GM23248 (cell line): ENCODE data around the gene ALAS2.

Experiments
- EZH2 ChIP-seq: fragments of 200-600 bp; sonication (generic); IDR thresholded peaks from 2 replicates; pipeline ENCODE4 v1.6.1; 2018; ENCODE audit warnings: antibody characterized with exemption, mild to moderate bottlenecking; ENCODE audit not compliant: insufficient read depth, poor library complexity, severe bottlenecking
- EZH2phosphoT487 ChIP-seq: fragments of 200-600 bp; sonication (generic); IDR thresholded peaks from 2 replicates; pipeline ENCODE4 v1.6.1; 2018; ENCODE audit warnings: antibody characterized with exemption, moderate library complexity, mild to moderate bottlenecking, low read depth; ENCODE audit not compliant: insufficient read depth

DNA sequence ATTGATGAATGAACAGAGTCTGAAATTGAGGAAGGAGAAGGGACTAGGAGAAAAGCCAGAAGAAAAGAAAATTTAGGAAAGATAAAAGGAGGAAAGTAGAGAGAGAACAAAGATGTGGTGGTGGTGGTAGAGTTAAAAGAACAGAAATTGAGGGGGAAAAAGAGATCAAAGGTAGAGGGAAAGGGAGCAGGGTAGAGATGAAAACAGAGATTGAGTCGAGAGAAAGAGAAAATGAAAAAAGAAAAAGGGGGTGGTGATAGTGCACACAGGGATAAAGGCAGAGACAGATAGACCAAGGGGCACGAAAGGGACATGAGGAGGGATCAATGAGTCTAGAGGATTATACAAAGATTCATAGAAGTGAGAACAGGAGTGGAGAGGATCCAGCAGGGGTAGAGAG lies 3.9 kb downstream of the ALAS2 start:
- TF ChIP-seq EZH2 (no peak), EZH2phosphoT487 (no peak)
